Activated naive CD4-positive, alpha-beta T cell treated with anti-CD3 and anti-CD28 coated beads, Interleukin-2, amount 10 ng/mL, durations not matched to agents 7 days and 5 days (primary cell): ENCODE results near the gene SHC1.
"Not testable (repeated sequence)": the region's sequence is repeated elsewhere in the genome, so short reads cannot be mapped to it uniquely, and the experiment has no call there.

Source experiments
- CTCF ChIA-PET: fragments of 350-600 bp; sonication (Branson Sonifier 250); formaldehyde crosslinking; loops from one replicate; lab custom pipeline; 2021; ENCODE audit warnings: antibody characterized with exemption; lab: Charles Lee
- DNase-seq: peaks from one replicate; pipeline ENCODE4 v3.0.0-alpha.2; 2020
- H3K27ac Mint-ChIP-seq: one replicate; pipeline ENCODE4 v1.8.0; 2021; ENCODE audit warnings: mild to moderate bottlenecking, moderate library complexity, mixed read lengths
- H3K27me3 Mint-ChIP-seq: one replicate; pipeline ENCODE4 v1.8.0; 2021; ENCODE audit warnings: mild to moderate bottlenecking, mixed read lengths
- H3K36me3 Mint-ChIP-seq: one replicate; pipeline ENCODE4 v1.8.0; 2021; ENCODE audit warnings: mixed read lengths
- H3K4me1 Mint-ChIP-seq: one replicate; pipeline ENCODE4 v1.8.0; 2021; ENCODE audit warnings: mixed read lengths
- H3K4me3 Mint-ChIP-seq: one replicate; pipeline ENCODE4 v1.8.0; 2021; ENCODE audit warnings: mild to moderate bottlenecking, moderate library complexity, mixed read lengths
- H3K9me3 Mint-ChIP-seq: one replicate; pipeline ENCODE4 v1.8.0; 2021; ENCODE audit warnings: mixed read lengths

Gene SHC1

GRCh38 chr1:154982897-154983648, 12.5 kb upstream of the SHC1 start, which contains the start of gene FLAD1:
FLAD1 (plus strand) TSS chr1:154983344; CDS start chr1:154983695, 351 bp downstream.
- Mint-ChIP-seq H3K36me3 (peaks cover 23% of the 10 kb centered on the region), H3K27ac (no peak within 1 kb of the TSS), H3K9me3 (no peaks in the 10 kb centered on the region), H3K4me1 (peaks cover 30% of the 10 kb centered on the region), H3K4me3 (no peak within 1 kb of the TSS), H3K27me3 (no peaks in the 10 kb centered on the region)
- CTCF ChIA-PET = interaction anchor here (0.8 to 4.7 kb wide), 9 partner anchors 13 to 423 kb away, joined by 3 to 72 read pairs (median 4); partner anchors contain the start of genes ADAM15, EFNA4, LENEP and PYGO2
- peak; percentile 98 for DNase-seq

GRCh38 chr1:154982341-154982740, 11.8 kb upstream of the SHC1 start:
- H3K27ac Mint-ChIP-seq = no peak overlapping the region
- DNase-seq = no peak
- H3K9me3 Mint-ChIP-seq = no peaks in the 10 kb centered on the region
- H3K4me3 Mint-ChIP-seq = no peak overlapping the region
- CTCF ChIA-PET = interaction anchor here (0.9 to 4.7 kb wide), 6 partner anchors 14 to 423 kb away, joined by 3 to 72 read pairs (median 4); partner anchors contain the start of genes ADAM15 and LENEP
- H3K36me3 Mint-ChIP-seq = peaks cover 24% of the 10 kb centered on the region
- peaks cover 28% of the 10 kb centered on the region for H3K4me1 Mint-ChIP-seq
- no peaks in the 10 kb centered on the region for H3K27me3 Mint-ChIP-seq

GRCh38 chr1:154978360-154978759, 7.8 kb upstream of the SHC1 start:
- Mint-ChIP-seq H3K9me3 (no peaks in the 10 kb centered on the region), H3K27me3 (no peaks in the 10 kb centered on the region), H3K27ac (no peak overlapping the region), H3K36me3 (peaks cover 31% of the 10 kb centered on the region), H3K4me1 (peaks cover 16% of the 10 kb centered on the region), H3K4me3 (no peak overlapping the region)
- no peak for DNase-seq
- CTCF ChIA-PET = no interaction called here

GRCh38 chr1:154977762-154978161, 7.2 kb upstream of the SHC1 start:
- CTCF ChIA-PET = interaction anchor here (1.7 kb wide), 1 partner anchor 83 kb away, joined by 5 read pairs; no protein-coding TSS in a partner anchor
- peaks cover 20% of the 10 kb centered on the region for H3K4me1 Mint-ChIP-seq
- peak overlapping the region; percentile 69 for H3K27ac Mint-ChIP-seq
- not testable (repeated sequence) for H3K4me3 Mint-ChIP-seq, H3K9me3 Mint-ChIP-seq, DNase-seq, H3K27me3 Mint-ChIP-seq
- H3K36me3 Mint-ChIP-seq = peaks cover 32% of the 10 kb centered on the region

GRCh38 chr1:154975409-154976059, 5.0 kb upstream of the SHC1 start:
- no peak overlapping the region for H3K4me3 Mint-ChIP-seq
- CTCF ChIA-PET = no interaction called here
- no peaks in the 10 kb centered on the region for H3K9me3 Mint-ChIP-seq
- peaks cover 30% of the 10 kb centered on the region for H3K4me1 Mint-ChIP-seq
- DNase-seq = peak; percentile 81
- no peaks in the 10 kb centered on the region for H3K27me3 Mint-ChIP-seq
- no peak overlapping the region for H3K27ac Mint-ChIP-seq
- H3K36me3 Mint-ChIP-seq = peaks cover 41% of the 10 kb centered on the region

- H3K4me3 Mint-ChIP-seq = no peak overlapping the region
- peak; percentile 96 for DNase-seq
- no peaks in the 10 kb centered on the region for H3K27me3 Mint-ChIP-seq
- no peak overlapping the region for H3K27ac Mint-ChIP-seq
- H3K4me1 Mint-ChIP-seq = peaks cover 28% of the 10 kb centered on the region
- H3K36me3 Mint-ChIP-seq = peaks cover 39% of the 10 kb centered on the region
- H3K9me3 Mint-ChIP-seq = no peaks in the 10 kb centered on the region
- CTCF ChIA-PET = interaction anchor here (0.6 to 1.5 kb wide), 4 partner anchors 15 to 198 kb away, joined by 3 to 7 read pairs (median 4); partner anchors contain the start of gene KRTCAP2
Measured at GRCh38 chr1:154974808-154975408, 4.4 kb upstream of the SHC1 start.

GRCh38 chr1:154974102-154974807, 3.7 kb upstream of the SHC1 start, which contains the start of gene CKS1B:
CKS1B (plus strand) TSS chr1:154974681; CDS start chr1:154974746, 65 bp downstream.
- Mint-ChIP-seq H3K4me1 (peaks cover 31% of the 10 kb centered on the region), H3K27me3 (no peaks in the 10 kb centered on the region), H3K4me3 (no peak within 1 kb of the TSS), H3K9me3 (no peaks in the 10 kb centered on the region), H3K36me3 (peaks cover 38% of the 10 kb centered on the region), H3K27ac (no peak within 1 kb of the TSS)
- CTCF ChIA-PET = interaction anchor here (0.6 to 1.5 kb wide), 9 partner anchors 13 to 199 kb away, joined by 3 to 7 read pairs (median 3); partner anchors contain the start of genes ADAM15, KRTCAP2, PBXIP1 and PYGO2
- DNase-seq = peak; percentile 97

GRCh38 chr1:154973344-154974101, 3.0 kb upstream of the SHC1 start:
- Mint-ChIP-seq H3K4me1 (peaks cover 35% of the 10 kb centered on the region), H3K4me3 (no peak overlapping the region), H3K36me3 (peaks cover 38% of the 10 kb centered on the region), H3K27ac (peak overlapping the region; percentile 71), H3K9me3 (no peaks in the 10 kb centered on the region), H3K27me3 (no peaks in the 10 kb centered on the region)
- DNase-seq = peak; percentile 97
- CTCF ChIA-PET = interaction anchor here (0.9 to 1.5 kb wide), 8 partner anchors 12 to 199 kb away, joined by 3 to 7 read pairs (median 3); partner anchors contain the start of genes ADAM15, KRTCAP2, PBXIP1 and PYGO2

- Mint-ChIP-seq H3K9me3 (no peaks in the 10 kb centered on the region), H3K27me3 (no peaks in the 10 kb centered on the region), H3K36me3 (peaks cover 36% of the 10 kb centered on the region), H3K4me3 (peak overlapping the region; percentile 49), H3K27ac (peak overlapping the region; percentile 71), H3K4me1 (peaks cover 39% of the 10 kb centered on the region)
- DNase-seq = no peak
- CTCF ChIA-PET = interaction anchor here (0.7 to 2.3 kb wide), 9 partner anchors 12 to 112 kb away, joined by 3 to 9 read pairs (median 5); partner anchors contain the start of genes ADAM15, PBXIP1 and PYGO2
Measured at GRCh38 chr1:154972517-154973343, 2.2 kb upstream of the SHC1 start.

GRCh38 chr1:154972213-154972516, 1.6 kb upstream of the SHC1 start:
- Mint-ChIP-seq H3K4me1 (peaks cover 45% of the 10 kb centered on the region), H3K36me3 (peaks cover 38% of the 10 kb centered on the region)

GRCh38 chr1:154971341-154971998, 923 bp upstream of the SHC1 start:
- DNase-seq = no peak
- H3K9me3 Mint-ChIP-seq = no peaks in the 10 kb centered on the region
- peak overlapping the region; percentile 74 for H3K27ac Mint-ChIP-seq
- no peaks in the 10 kb centered on the region for H3K27me3 Mint-ChIP-seq
- CTCF ChIA-PET = interaction anchor here (0.6 to 2.3 kb wide), 6 partner anchors 10 to 119 kb away, joined by 3 to 9 read pairs (median 5); partner anchors contain the start of gene PYGO2
- peak overlapping the region; percentile 4 for H3K4me3 Mint-ChIP-seq
- H3K4me1 Mint-ChIP-seq = peaks cover 46% of the 10 kb centered on the region
- peaks cover 41% of the 10 kb centered on the region for H3K36me3 Mint-ChIP-seq

More at GRCh38 chr1:154972213-154972516, 1.6 kb upstream of the SHC1 start:
- H3K27me3 Mint-ChIP-seq = no peaks in the 10 kb centered on the region
- H3K27ac Mint-ChIP-seq = no peak overlapping the region
- CTCF ChIA-PET = interaction anchor here (0.7 to 2.3 kb wide), 5 partner anchors 11 to 113 kb away, joined by 3 to 9 read pairs (median 5); partner anchors contain the start of gene PYGO2
- no peaks in the 10 kb centered on the region for H3K9me3 Mint-ChIP-seq
- no peak for DNase-seq
- H3K4me3 Mint-ChIP-seq = peak overlapping the region; percentile 49
